Activated T-helper 9 cell treated with anti-CD3 and anti-CD28 coated beads, Interleukin-2, amount 50 U/mL, for 16 hours (primary cell): ENCODE results near the gene TEKT2.

ENCODE experiments used
- DNase-seq: peaks from one replicate; pipeline ENCODE4 v3.0.0-alpha.2; 2020; ENCODE audit warnings: low read depth

Gene TEKT2

GRCh38 chr1:36128126-36128904, 44.4 kb downstream of the TEKT2 start:
- no peak for DNase-seq

- DNase-seq: no peak
Observed at GRCh38 chr1:36128905-36129206, 45.0 kb downstream of the TEKT2 start.

GRCh38 chr1:36132029-36132428, 48.1 kb downstream of the TEKT2 start:
- no peak for DNase-seq

GRCh38 chr1:36133484-36133883, 49.6 kb downstream of the TEKT2 start:
- DNase-seq: no peak

GRCh38 chr1:36134031-36134430, 50.1 kb downstream of the TEKT2 start:
- DNase-seq: no peak

- DNase-seq: no peak
Observed at GRCh38 chr1:36134505-36135329, 50.8 kb downstream of the TEKT2 start.

- DNase-seq: no peak
Observed at GRCh38 chr1:36135330-36135667, 51.4 kb downstream of the TEKT2 start.

GRCh38 chr1:36135796-36136195, 51.9 kb downstream of the TEKT2 start:
- DNase-seq: no peak

- DNase-seq: no peak
Observed at GRCh38 chr1:36136535-36136934, 52.6 kb downstream of the TEKT2 start.

- DNase-seq: no peak
Observed at GRCh38 chr1:36137226-36137625, 53.3 kb downstream of the TEKT2 start.

- no peak for DNase-seq
Observed at GRCh38 chr1:36137776-36138175, 53.9 kb downstream of the TEKT2 start.
